Measurements from ENCODE around the gene TPM1.

- no peak for TF ChIP-seq CTCF (IDR thresholded peaks at IDR 0.05)
- TF ChIP-seq POLR2AphosphoS5 (IDR thresholded peaks at IDR 0.05) = no peak
Measured at GRCh38 chr15:63091679-63092446, 49.3 kb downstream of the TPM1 start.

Data from breast epithelium (tissue), 3 donors.